CD4-positive, alpha-beta memory T cell (primary cell): ENCODE results near the gene RPRD1A. TPM values are rescaled to one million over a fixed set of nuclear protein-coding genes. Genes with fewer than 3 reads are reported as not detected.

Experiments
- CTCF ChIA-PET: fragments of 350-600 bp; sonication (Branson Sonifier 250); formaldehyde crosslinking; loops from one replicate; lab custom pipeline; 2021; ENCODE audit warnings: inconsistent platforms; ENCODE audit not compliant: partially characterized antibody; lab: Charles Lee
- POLR2A ChIA-PET: fragments of 350-600 bp; sonication (Branson Sonifier 250); formaldehyde crosslinking; loops from one replicate; lab custom pipeline; 2021; ENCODE audit not compliant: partially characterized antibody; lab: Charles Lee
- DNase-seq, 5 donors: peaks; one replicate each; pipeline versions ENCODE4 v3.0.0 to v3.0.0-alpha.2; 2020 to 2022; ENCODE audit warnings: mixed read lengths in 1 of 5
- H3K27ac ChIP-seq: one replicate; pipeline ENCODE4 v1.7.0; 2013; ENCODE audit warnings: low read depth, low read length
- H3K27me3 ChIP-seq: 2 replicates; pipeline ENCODE4 v1.7.0; 2013; ENCODE audit warnings: mild to moderate bottlenecking, low read length, moderate library complexity; ENCODE audit not compliant: insufficient read depth
- H3K36me3 ChIP-seq: 2 replicates; pipeline ENCODE4 v1.7.0; 2013; ENCODE audit warnings: mild to moderate bottlenecking, low read length, moderate library complexity; ENCODE audit not compliant: insufficient read depth
- H3K4me1 ChIP-seq: 2 replicates; pipeline ENCODE4 v1.7.0; 2013; ENCODE audit warnings: mild to moderate bottlenecking, low read length, moderate library complexity; ENCODE audit not compliant: insufficient read depth
- H3K4me3 ChIP-seq, 2 donors: one replicate each; pipeline ENCODE4 v1.7.0; 2013; ENCODE audit warnings: low read length in 2 of 2, mild to moderate bottlenecking in 1 of 2
- H3K9me3 ChIP-seq, 2 donors: one replicate each; pipeline ENCODE4 v1.7.0; 2013; ENCODE audit warnings: low read length in 2 of 2, control low read depth in 1 of 2; ENCODE audit not compliant: control insufficient read depth in 1 of 2
- H3K27ac Mint-ChIP-seq, 7 donors: one replicate each; pipeline ENCODE4 v1.8.0; 2020 to 2021; ENCODE audit warnings: mixed read lengths in 7 of 7, mild to moderate bottlenecking in 6 of 7, inconsistent platforms in 3 of 7, moderate library complexity in 3 of 7
- H3K27me3 Mint-ChIP-seq, 2 donors: one replicate each; pipeline ENCODE4 v1.8.0; 2020 to 2021; ENCODE audit warnings: mixed read lengths in 2 of 2
- H3K36me3 Mint-ChIP-seq, 2 donors: one replicate each; pipeline ENCODE4 v1.8.0; 2020 to 2021; ENCODE audit warnings: mixed read lengths in 2 of 2, inconsistent platforms in 1 of 2, mild to moderate bottlenecking in 1 of 2
- H3K4me1 Mint-ChIP-seq, 4 donors: one replicate each; pipeline ENCODE4 v1.8.0; 2020 to 2021; ENCODE audit warnings: mixed read lengths in 4 of 4, mild to moderate bottlenecking in 1 of 4
- H3K4me3 Mint-ChIP-seq, 8 donors: one replicate each; pipeline ENCODE4 v1.8.0; 2020 to 2021; ENCODE audit warnings: mixed read lengths in 8 of 8, mild to moderate bottlenecking in 7 of 8, moderate library complexity in 6 of 8, inconsistent platforms in 3 of 8
- H3K9me3 Mint-ChIP-seq, 8 donors: one replicate each; pipeline ENCODE4 v1.8.0; 2020 to 2021; ENCODE audit warnings: mixed read lengths in 8 of 8, mild to moderate bottlenecking in 5 of 8, inconsistent platforms in 3 of 8, moderate library complexity in 1 of 8
- intact Hi-C: fragments of 100-400 bp; cut with micrococcal nuclease; formaldehyde crosslinking; loops from one replicate; pipeline ENCODE4 v1.15.1; 2023
- polyA plus RNA-seq, 2 donors: library from polyadenylated mRNA; unstranded; fragments of 300-500 nt; fragmentation: Illumina TruSeq; gene quantifications; one replicate each; pipeline ENCODE4 v1.2.3, GENCODE V29; 2021
- total RNA-seq, 2 experiments: library from RNA; stranded (reverse); gene quantifications; one replicate each; pipeline ENCODE4 v1.2.3, GENCODE V29; 2021

Gene RPRD1A
- total and polyA plus RNA-seq, 4 experiments from 2014 or later: 6.1 to 42.3 (median 26.5) TPM

- H3K9me3 ChIP-seq: no peaks in the 10 kb centered on the region
- Mint-ChIP-seq H3K27me3 (no peaks in the 10 kb centered on the region), H3K36me3 (no peaks in the 10 kb centered on the region), H3K27ac (no peak overlapping the region), H3K9me3 (no peaks in the 10 kb centered on the region), H3K4me1 (peaks cover 0 to 1% (median 0%) of the 10 kb centered on the region in 4 donors), H3K4me3 (no peak overlapping the region)
- no peak overlapping the region for H3K4me3 ChIP-seq
- ChIA-PET POLR2A (no interaction called here), CTCF (no interaction called here)
- no peaks in the 10 kb centered on the region for H3K4me1 ChIP-seq
- DNase-seq: no peak
- intact Hi-C loops: no loop called here
- H3K36me3 ChIP-seq: no peaks in the 10 kb centered on the region
- H3K27ac ChIP-seq: no peak overlapping the region
- no peaks in the 10 kb centered on the region for H3K27me3 ChIP-seq
Observed at GRCh38 chr18:35999925-36000324, 67.4 kb downstream of the RPRD1A start.

- H3K27ac Mint-ChIP-seq: no peak overlapping the region
- Histone ChIP-seq H3K27me3 (no peaks in the 10 kb centered on the region), H3K4me3 (no peak overlapping the region), H3K36me3 (no peaks in the 10 kb centered on the region), H3K4me1 (no peaks in the 10 kb centered on the region), H3K9me3 (no peaks in the 10 kb centered on the region), H3K27ac (no peak overlapping the region)
- CTCF ChIA-PET: interaction anchor here (1.3 kb wide), 2 partner anchors 19 to 286 kb away, joined by 4 to 5 read pairs; no protein-coding TSS in a partner anchor
- no peak overlapping the region for H3K4me3 Mint-ChIP-seq
- no peaks in the 10 kb centered on the region for H3K9me3 Mint-ChIP-seq
- no peaks in the 10 kb centered on the region for H3K27me3 Mint-ChIP-seq
- H3K36me3 Mint-ChIP-seq: no peaks in the 10 kb centered on the region
- no peak for DNase-seq
- H3K4me1 Mint-ChIP-seq: peaks cover 0 to 1% (median 0%) of the 10 kb centered on the region in 4 donors
- intact Hi-C loops: no loop called here
- POLR2A ChIA-PET: no interaction called here
Observed at GRCh38 chr18:35998967-35999366, 68.4 kb downstream of the RPRD1A start.

GRCh38 chr18:35993013-35993412 is 74.3 kb downstream of the RPRD1A start:
- Histone ChIP-seq H3K4me3 (no peak overlapping the region), H3K4me1 (no peaks in the 10 kb centered on the region), H3K9me3 (no peaks in the 10 kb centered on the region), H3K27me3 (no peaks in the 10 kb centered on the region), H3K27ac (no peak overlapping the region), H3K36me3 (peaks cover 9% of the 10 kb centered on the region)
- Mint-ChIP-seq H3K36me3 (peaks cover 9 to 21% of the 10 kb centered on the region in 2 donors), H3K27ac (no peak overlapping the region), H3K4me1 (no peaks in the 10 kb centered on the region), H3K27me3 (no peaks in the 10 kb centered on the region), H3K9me3 (no peaks in the 10 kb centered on the region), H3K4me3 (no peak overlapping the region)
- ChIA-PET POLR2A (no interaction called here), CTCF (interaction anchor here (2.2 kb wide), 1 partner anchor 24 kb away, joined by 10 read pairs; no protein-coding TSS in a partner anchor)
- no peak for DNase-seq
- intact Hi-C loops: no loop called here

- peaks cover 15 to 27% of the 10 kb centered on the region in 2 donors for H3K36me3 Mint-ChIP-seq
- Histone ChIP-seq H3K27ac (no peak overlapping the region), H3K27me3 (no peaks in the 10 kb centered on the region), H3K9me3 (no peaks in the 10 kb centered on the region), H3K4me3 (no peak overlapping the region), H3K4me1 (no peaks in the 10 kb centered on the region), H3K36me3 (peaks cover 9% of the 10 kb centered on the region)
- H3K27ac Mint-ChIP-seq: no peak overlapping the region
- ChIA-PET CTCF (no interaction called here), POLR2A (no interaction called here)
- intact Hi-C loops: no loop called here
- no peaks in the 10 kb centered on the region for H3K4me1 Mint-ChIP-seq
- H3K4me3 Mint-ChIP-seq: no peak overlapping the region
- DNase-seq: no peak
- H3K9me3 Mint-ChIP-seq: no peaks in the 10 kb centered on the region
- no peaks in the 10 kb centered on the region for H3K27me3 Mint-ChIP-seq
Observed at GRCh38 chr18:35991696-35992095, 75.7 kb downstream of the RPRD1A start.

- H3K27me3 Mint-ChIP-seq: no peaks in the 10 kb centered on the region
- intact Hi-C loops: no loop called here
- Histone ChIP-seq H3K4me3 (no peak overlapping the region), H3K9me3 (no peaks in the 10 kb centered on the region), H3K27ac (no peak overlapping the region), H3K36me3 (peaks cover 17% of the 10 kb centered on the region), H3K27me3 (no peaks in the 10 kb centered on the region), H3K4me1 (no peaks in the 10 kb centered on the region)
- peaks cover 42 to 44% of the 10 kb centered on the region in 2 donors for H3K36me3 Mint-ChIP-seq
- no peak for DNase-seq
- peak overlapping the region in 1 of 7 donors; percentile 24 for H3K27ac Mint-ChIP-seq
- peaks cover 0 to 2% (median 0%) of the 10 kb centered on the region in 8 donors for H3K9me3 Mint-ChIP-seq
- H3K4me3 Mint-ChIP-seq: no peak overlapping the region
- CTCF ChIA-PET: interaction anchor here (1.5 kb wide), 1 partner anchor 9 kb away, joined by 6 read pairs; no protein-coding TSS in a partner anchor
- H3K4me1 Mint-ChIP-seq: no peaks in the 10 kb centered on the region
- POLR2A ChIA-PET: interaction anchor here (1.1 kb wide), 1 partner anchor 11 kb away, joined by 3 read pairs; the partner anchor contains the start of gene RMP24
Observed at GRCh38 chr18:35983818-35984217, 83.5 kb downstream of the RPRD1A start.

GRCh38 chr18:35983147-35983546 is 84.2 kb downstream of the RPRD1A start:
- intact Hi-C loops: no loop called here
- Histone ChIP-seq H3K4me3 (no peak overlapping the region), H3K27me3 (no peaks in the 10 kb centered on the region), H3K4me1 (no peaks in the 10 kb centered on the region), H3K27ac (no peak overlapping the region), H3K36me3 (peaks cover 24% of the 10 kb centered on the region), H3K9me3 (no peaks in the 10 kb centered on the region)
- Mint-ChIP-seq H3K36me3 (peaks cover 45 to 47% of the 10 kb centered on the region in 2 donors), H3K27ac (no peak overlapping the region), H3K4me3 (no peak overlapping the region), H3K4me1 (peaks cover 0 to 2% (median under 1%) of the 10 kb centered on the region in 4 donors), H3K9me3 (peaks cover 0 to 2% (median 0%) of the 10 kb centered on the region in 8 donors), H3K27me3 (no peaks in the 10 kb centered on the region)
- DNase-seq: no peak
- POLR2A ChIA-PET: no interaction called here
- CTCF ChIA-PET: no interaction called here

GRCh38 chr18:35982409-35983114 is 84.8 kb downstream of the RPRD1A start:
- POLR2A ChIA-PET: no interaction called here

More at GRCh38 chr18:35982409-35983114, 84.8 kb downstream of the RPRD1A start:
- Mint-ChIP-seq H3K9me3 (peaks cover 0 to 2% (median 0%) of the 10 kb centered on the region in 8 donors), H3K27me3 (no peaks in the 10 kb centered on the region), H3K4me3 (peak overlapping the region in 1 of 8 donors; percentile 7), H3K36me3 (peaks cover 50% of the 10 kb centered on the region in 2 donors), H3K4me1 (peaks cover 0 to 5% (median 2%) of the 10 kb centered on the region in 4 donors), H3K27ac (peak overlapping the region in 1 of 7 donors; percentile 88)
- DNase-seq: no peak
- Histone ChIP-seq H3K9me3 (no peaks in the 10 kb centered on the region), H3K27ac (no peak overlapping the region), H3K4me1 (no peaks in the 10 kb centered on the region), H3K36me3 (peaks cover 30% of the 10 kb centered on the region), H3K27me3 (no peaks in the 10 kb centered on the region), H3K4me3 (no peak overlapping the region)
- intact Hi-C loops: no loop called here
- CTCF ChIA-PET: no interaction called here
